ENCODE results near the gene TTC22. TPM values are rescaled to one million over a fixed set of nuclear protein-coding genes. Genes with fewer than 3 reads are reported as not detected.

Gene TTC22
- total RNA-seq, 1 donor from 2014 or later = 2.4 TPM

GRCh38 chr1:54811066-54811465 is 9.9 kb upstream of the TTC22 start:
- H3K27ac Mint-ChIP-seq = no peak overlapping the region
- no peaks in the 10 kb centered on the region for H3K36me3 Mint-ChIP-seq (ENCODE audit: insufficient read depth)
- H3K4me1 Mint-ChIP-seq (ENCODE audit: low read depth) = peaks cover 1% of the 10 kb centered on the region
- TF ChIP-seq, protein P1, sequence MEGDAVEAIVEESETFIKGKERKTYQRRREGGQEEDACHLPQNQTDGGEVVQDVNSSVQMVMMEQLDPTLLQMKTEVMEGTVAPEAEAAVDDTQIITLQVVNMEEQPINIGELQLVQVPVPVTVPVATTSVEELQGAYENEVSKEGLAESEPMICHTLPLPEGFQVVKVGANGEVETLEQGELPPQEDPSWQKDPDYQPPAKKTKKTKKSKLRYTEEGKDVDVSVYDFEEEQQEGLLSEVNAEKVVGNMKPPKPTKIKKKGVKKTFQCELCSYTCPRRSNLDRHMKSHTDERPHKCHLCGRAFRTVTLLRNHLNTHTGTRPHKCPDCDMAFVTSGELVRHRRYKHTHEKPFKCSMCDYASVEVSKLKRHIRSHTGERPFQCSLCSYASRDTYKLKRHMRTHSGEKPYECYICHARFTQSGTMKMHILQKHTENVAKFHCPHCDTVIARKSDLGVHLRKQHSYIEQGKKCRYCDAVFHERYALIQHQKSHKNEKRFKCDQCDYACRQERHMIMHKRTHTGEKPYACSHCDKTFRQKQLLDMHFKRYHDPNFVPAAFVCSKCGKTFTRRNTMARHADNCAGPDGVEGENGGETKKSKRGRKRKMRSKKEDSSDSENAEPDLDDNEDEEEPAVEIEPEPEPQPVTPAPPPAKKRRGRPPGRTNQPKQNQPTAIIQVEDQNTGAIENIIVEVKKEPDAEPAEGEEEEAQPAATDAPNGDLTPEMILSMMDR (IDR thresholded peaks at IDR 0.05; ENCODE audit: unreplicated experiment) = no peak
- H3K4me3 Mint-ChIP-seq (ENCODE audit: low read depth) = no peak overlapping the region
- no peak for DNase-seq (ENCODE audit: low spot score, unreplicated experiment)
- peaks cover 24% of the 10 kb centered on the region for H3K27me3 Mint-ChIP-seq
- no peaks in the 10 kb centered on the region for H3K9me3 Mint-ChIP-seq (ENCODE audit: low read depth)

DNA sequence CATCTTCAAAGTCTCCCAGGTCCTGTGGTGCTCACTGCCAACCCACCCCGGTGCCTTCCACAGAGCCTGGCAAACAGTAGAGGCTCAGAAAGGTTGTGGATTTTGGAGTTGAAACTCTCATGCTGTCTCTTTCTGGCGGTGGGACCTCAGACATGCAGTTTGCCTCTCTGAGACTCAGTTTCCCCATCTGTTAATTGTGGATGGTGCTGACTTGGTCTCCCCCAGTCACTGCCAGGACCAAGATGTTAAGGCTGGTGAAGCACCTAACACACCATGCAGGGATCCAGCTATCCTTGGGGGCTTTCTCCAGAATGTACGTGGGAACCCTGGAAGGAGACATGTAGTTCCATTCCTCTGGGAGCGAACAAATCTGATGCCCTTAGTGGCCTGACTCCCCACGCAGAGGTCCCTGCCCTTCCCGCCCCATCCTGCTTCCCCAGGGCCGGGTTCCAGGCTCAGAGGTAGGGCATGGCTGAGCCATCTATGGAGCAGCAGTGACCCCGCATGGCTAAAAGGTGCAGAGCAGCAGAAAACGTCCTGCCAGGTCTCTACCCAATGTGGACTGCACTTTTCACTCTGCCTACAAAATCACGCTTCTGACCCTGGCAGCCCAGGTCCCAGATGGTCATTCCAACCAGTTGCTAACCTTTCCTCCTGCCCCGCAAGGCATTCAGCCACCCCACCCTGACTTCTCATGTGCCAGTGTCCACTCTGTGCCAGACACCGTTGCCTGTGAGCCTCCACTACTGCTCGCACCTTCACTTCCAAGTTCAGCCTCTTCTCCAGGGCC is 9.2 kb upstream of the TTC22 start:
- Mint-ChIP-seq H3K27ac (no peak overlapping the region), H3K9me3 (ENCODE audit: low read depth) (no peaks in the 10 kb centered on the region), H3K27me3 (peaks cover 20% of the 10 kb centered on the region)

DNA sequence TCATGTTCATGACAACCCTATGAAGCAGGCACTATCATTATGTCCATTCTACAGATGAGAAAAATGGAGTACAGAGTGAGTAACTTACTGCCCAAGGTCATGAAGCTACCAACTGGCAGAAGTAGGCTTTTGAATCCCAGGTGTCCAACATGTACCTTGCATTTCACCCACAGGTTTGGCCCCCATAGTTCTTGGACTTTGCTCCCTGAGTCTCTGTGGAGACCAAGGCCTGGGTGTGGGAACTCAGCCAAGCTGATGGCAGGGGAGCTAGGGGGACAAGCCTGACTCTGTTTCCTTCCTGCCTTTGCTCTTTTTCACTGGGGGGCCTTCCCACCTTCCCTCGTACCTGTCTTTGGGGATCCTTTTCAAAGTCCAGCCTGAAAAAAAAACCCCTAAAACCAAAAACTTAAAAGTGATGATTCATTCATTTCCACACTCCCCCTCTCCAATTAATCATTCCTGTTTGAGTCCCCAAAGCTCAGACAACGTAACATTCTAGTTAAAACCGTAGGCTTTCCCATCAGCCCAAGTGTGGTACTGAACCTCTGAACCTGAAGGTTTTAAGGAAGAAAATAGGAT is 8.5 kb upstream of the TTC22 start:
- Mint-ChIP-seq H3K4me3 (ENCODE audit: low read depth) (no peak overlapping the region), H3K27me3 (peaks cover 20% of the 10 kb centered on the region), H3K9me3 (ENCODE audit: low read depth) (no peaks in the 10 kb centered on the region), H3K4me1 (ENCODE audit: low read depth) (peaks cover 1% of the 10 kb centered on the region), H3K36me3 (ENCODE audit: insufficient read depth) (no peaks in the 10 kb centered on the region), H3K27ac (no peak overlapping the region)
- TF ChIP-seq, protein P1 (IDR thresholded peaks at IDR 0.05; ENCODE audit: unreplicated experiment) = no peak
- no peak for DNase-seq (ENCODE audit: low spot score, unreplicated experiment)

More for the DNA sequence above, 9.2 kb upstream of the TTC22 start:
- DNase-seq (ENCODE audit: low spot score, unreplicated experiment) = peak; percentile 66
- H3K4me1 Mint-ChIP-seq (ENCODE audit: low read depth) = peaks cover 1% of the 10 kb centered on the region
- TF ChIP-seq, protein P1 (IDR thresholded peaks at IDR 0.05; ENCODE audit: unreplicated experiment) = peak; percentile 93
- no peaks in the 10 kb centered on the region for H3K36me3 Mint-ChIP-seq (ENCODE audit: insufficient read depth)
- no peak overlapping the region for H3K4me3 Mint-ChIP-seq (ENCODE audit: low read depth)

DNA sequence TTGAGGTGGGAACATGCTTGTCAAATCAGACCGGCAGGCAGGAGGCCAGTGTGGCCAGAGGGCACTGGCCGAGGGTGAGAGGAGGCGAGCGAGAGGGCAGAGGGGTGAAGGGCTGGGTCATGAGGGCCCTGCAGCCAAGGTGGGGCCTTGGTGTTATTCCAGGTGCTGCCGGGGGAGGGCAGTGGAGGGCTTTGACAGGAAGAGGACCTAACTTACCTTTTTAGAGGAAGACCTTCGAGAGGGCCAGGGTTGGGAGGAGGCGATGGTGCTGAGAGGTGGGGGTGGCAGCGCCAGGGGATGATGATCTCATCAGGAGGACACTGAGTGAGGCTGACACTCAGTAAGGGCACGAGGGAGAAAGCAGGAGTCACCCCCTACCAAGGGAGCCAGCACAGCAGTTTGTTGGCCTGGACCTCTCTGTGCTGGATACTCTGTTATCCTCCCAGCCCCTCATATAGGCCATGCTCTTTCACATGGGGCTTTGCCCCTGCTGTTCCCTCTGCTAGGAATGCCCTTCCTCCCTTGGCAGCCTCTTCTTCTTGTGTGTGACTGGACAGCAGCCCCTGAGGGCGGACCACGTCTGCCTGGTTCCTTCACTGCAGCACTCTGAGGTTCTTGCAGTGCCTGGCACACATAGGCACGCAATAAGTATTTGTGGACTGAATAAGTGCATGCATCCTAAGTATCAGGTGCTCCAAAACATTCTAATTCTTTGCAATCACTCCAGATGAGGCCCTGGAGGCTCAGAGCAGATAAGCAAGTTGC is 7.5 kb upstream of the TTC22 start:
- no peak overlapping the region for H3K27ac Mint-ChIP-seq
- no peak overlapping the region for H3K4me3 Mint-ChIP-seq (ENCODE audit: low read depth)
- no peaks in the 10 kb centered on the region for H3K9me3 Mint-ChIP-seq (ENCODE audit: low read depth)
- no peak for DNase-seq (ENCODE audit: low spot score, unreplicated experiment)
- H3K36me3 Mint-ChIP-seq (ENCODE audit: insufficient read depth) = no peaks in the 10 kb centered on the region
- TF ChIP-seq, protein P1 (IDR thresholded peaks at IDR 0.05; ENCODE audit: unreplicated experiment) = no peak
- peaks cover 1% of the 10 kb centered on the region for H3K4me1 Mint-ChIP-seq (ENCODE audit: low read depth)
- H3K27me3 Mint-ChIP-seq = peaks cover 20% of the 10 kb centered on the region

- Mint-ChIP-seq H3K27me3 (peaks cover 21% of the 10 kb centered on the region), H3K4me3 (ENCODE audit: low read depth) (no peak overlapping the region), H3K4me1 (ENCODE audit: low read depth) (peaks cover 1% of the 10 kb centered on the region), H3K36me3 (ENCODE audit: insufficient read depth) (no peaks in the 10 kb centered on the region), H3K27ac (no peak overlapping the region), H3K9me3 (ENCODE audit: low read depth) (no peaks in the 10 kb centered on the region)
- TF ChIP-seq, protein P1 (IDR thresholded peaks at IDR 0.05; ENCODE audit: unreplicated experiment) = no peak
- DNase-seq (ENCODE audit: low spot score, unreplicated experiment) = no peak
Observed at GRCh38 chr1:54807756-54808155, 6.6 kb upstream of the TTC22 start.

Data from progenitor cell of endocrine pancreas (in vitro differentiated cells).